Mesenchymal stem cell (in vitro differentiated cells and primary cell): ENCODE data around the gene ANKLE1.
"Not testable (repeated sequence)": the region's sequence is repeated elsewhere in the genome, so short reads cannot be mapped to it uniquely, and the experiment has no call there.

ENCODE experiments used
- DNase-seq: peaks from one replicate; pipeline ENCODE4 v3.0.0-alpha.2; 2013
- H2AFZ ChIP-seq: one replicate; pipeline ENCODE4 v1.6.1; 2013; ENCODE audit warnings: low read depth, mild to moderate bottlenecking, control low read depth, inconsistent platforms, low read length, moderate library complexity
- H2AK5ac ChIP-seq: 2 replicates; pipeline ENCODE4 v1.6.1; 2013; ENCODE audit warnings: low read length, moderate library complexity, mild to moderate bottlenecking, inconsistent platforms; ENCODE audit not compliant: severe bottlenecking
- H2BK120ac ChIP-seq: one replicate; pipeline ENCODE4 v1.6.1; 2013; ENCODE audit warnings: low read depth, mild to moderate bottlenecking, inconsistent platforms, low read length, moderate library complexity
- H2BK12ac ChIP-seq, 2 experiments: one replicate each; pipeline ENCODE4 v1.6.1; 2013; ENCODE audit warnings: inconsistent platforms in 2 of 2, low read length in 2 of 2, mild to moderate bottlenecking in 2 of 2, moderate library complexity in 2 of 2, control low read depth in 1 of 2
- H2BK15ac ChIP-seq: one replicate; pipeline ENCODE4 v1.6.1; 2013; ENCODE audit warnings: mild to moderate bottlenecking, low read depth, inconsistent platforms; ENCODE audit not compliant: poor library complexity, severe bottlenecking
- H2BK5ac ChIP-seq: 2 replicates; pipeline ENCODE4 v1.6.1; 2013; ENCODE audit warnings: low read depth, mild to moderate bottlenecking, low read length, control low read depth, inconsistent platforms; ENCODE audit not compliant: poor library complexity, severe bottlenecking
- H3K14ac ChIP-seq, 2 experiments: one replicate each; pipeline ENCODE4 v1.6.1; 2013; ENCODE audit warnings: inconsistent platforms in 2 of 2, low read length in 2 of 2, control low read depth in 1 of 2, mild to moderate bottlenecking in 1 of 2, moderate library complexity in 1 of 2
- H3K18ac ChIP-seq, 2 experiments: one replicate each; pipeline ENCODE4 v1.6.1; 2013; ENCODE audit warnings: inconsistent platforms in 2 of 2, low read length in 2 of 2, control low read depth in 1 of 2, low read depth in 1 of 2, mild to moderate bottlenecking in 1 of 2
- H3K23ac ChIP-seq, 2 experiments: one replicate each; pipeline ENCODE4 v1.6.1; 2013; ENCODE audit warnings: inconsistent platforms in 2 of 2, low read length in 2 of 2, mild to moderate bottlenecking in 2 of 2, moderate library complexity in 2 of 2, control low read depth in 1 of 2
- H3K27ac ChIP-seq: 2 replicates; pipeline ENCODE4 v1.5.1; 2013; ENCODE audit warnings: mild to moderate bottlenecking, moderate library complexity, low read length, control low read depth, inconsistent platforms; ENCODE audit not compliant: poor library complexity, severe bottlenecking
- H3K27me3 ChIP-seq, 2 experiments: 2 replicates each; pipeline versions ENCODE4 v1.6.1 to v1.7.0; 2013; ENCODE audit warnings: low read length in 2 of 2, mild to moderate bottlenecking in 2 of 2, moderate library complexity in 2 of 2, control low read depth in 1 of 2, inconsistent platforms in 1 of 2; ENCODE audit not compliant: control insufficient read depth in 1 of 2, insufficient read depth in 1 of 2
- H3K36me3 ChIP-seq, 2 experiments: 2 replicates each; pipeline versions ENCODE4 v1.6.1 to v1.7.0; 2013; ENCODE audit warnings: low read length in 2 of 2, control low read depth in 1 of 2, inconsistent platforms in 1 of 2, low read depth in 1 of 2, mild to moderate bottlenecking in 1 of 2; ENCODE audit not compliant: insufficient read depth in 2 of 2, control insufficient read depth in 1 of 2
- H3K4ac ChIP-seq, 2 experiments: one replicate each; pipeline ENCODE4 v1.6.1; 2013; ENCODE audit warnings: inconsistent platforms in 2 of 2, low read length in 2 of 2, mild to moderate bottlenecking in 2 of 2, moderate library complexity in 2 of 2, control low read depth in 1 of 2, low read depth in 1 of 2
- H3K4me1 ChIP-seq: 2 replicates; pipeline ENCODE4 v1.6.1; 2013; ENCODE audit warnings: low read depth, low read length, control low read depth; ENCODE audit not compliant: control insufficient read depth, insufficient read depth
- H3K4me2 ChIP-seq: 2 replicates; pipeline ENCODE4 v1.6.1; 2013; ENCODE audit warnings: low read length, mild to moderate bottlenecking, inconsistent platforms; ENCODE audit not compliant: poor library complexity, severe bottlenecking
- H3K4me3 ChIP-seq, 2 experiments: 2 replicates each; pipeline versions ENCODE4 v1.5.1 to v1.7.0; 2013; ENCODE audit warnings: low read length in 2 of 2, mild to moderate bottlenecking in 2 of 2, control low read depth in 1 of 2, low read depth in 1 of 2; ENCODE audit not compliant: insufficient read depth in 1 of 2
- H3K79me1 ChIP-seq: replicated peaks from 2 replicates; pipeline ENCODE4 v1.6.1; 2013; ENCODE audit warnings: mild to moderate bottlenecking, control low read depth, low read length, inconsistent platforms; ENCODE audit not compliant: poor library complexity, severe bottlenecking
- H3K9ac ChIP-seq: 2 replicates; pipeline ENCODE4 v1.7.0; 2013; ENCODE audit warnings: mild to moderate bottlenecking, low read length, moderate library complexity
- H3K9me3 ChIP-seq: 2 replicates; pipeline ENCODE4 v1.7.0; 2013; ENCODE audit warnings: mild to moderate bottlenecking, low read length; ENCODE audit not compliant: control insufficient read depth
- H4K8ac ChIP-seq: one replicate; pipeline ENCODE4 v1.6.1; 2013; ENCODE audit warnings: inconsistent platforms, mild to moderate bottlenecking, low read length, moderate library complexity
- H4K91ac ChIP-seq: one replicate; pipeline ENCODE4 v1.6.1; 2013; ENCODE audit warnings: mild to moderate bottlenecking, low read length, inconsistent platforms
- WGBS: methylation state at CpG from one replicate; pipeline ENCODE4 v1.1.7; 2013; ENCODE audit warnings: mixed read lengths; 5-methylcytosine and 5-hydroxymethylcytosine counted together

ANKLE1 gene

DNA sequence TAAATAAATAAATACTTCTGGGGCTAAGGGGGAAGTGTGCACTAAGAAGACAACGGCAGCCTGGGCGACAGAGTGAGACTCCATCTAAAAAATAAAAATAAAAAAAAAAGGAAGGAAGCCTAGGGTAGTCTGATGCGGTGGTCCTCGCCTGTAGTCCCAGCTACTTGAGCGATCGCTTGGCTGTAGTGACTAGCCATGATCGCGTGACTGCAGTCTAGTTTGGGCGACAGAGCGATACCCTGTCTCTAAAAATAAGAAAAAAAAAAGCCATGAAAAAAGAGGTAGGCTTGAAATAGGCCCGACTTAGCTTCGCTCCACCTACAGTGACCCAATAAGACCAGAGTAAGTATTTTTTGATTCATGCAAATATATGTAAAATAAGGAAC is 15.1 kb upstream of the ANKLE1 start:
- H3K27ac ChIP-seq: no peak overlapping the region
- H2AK5ac ChIP-seq: no peak overlapping the region
- H3K27me3 ChIP-seq: no peaks in the 10 kb centered on the region
- DNase-seq: no peak
- peak overlapping the region; percentile 88 for H4K8ac ChIP-seq
- H3K9ac ChIP-seq: no peak overlapping the region
- H3K4ac ChIP-seq: no peak overlapping the region
- no peak overlapping the region for H3K23ac ChIP-seq
- H3K4me1 ChIP-seq: peaks cover 7% of the 10 kb centered on the region
- no peak overlapping the region for H2BK120ac ChIP-seq
- H2BK12ac ChIP-seq: no peak overlapping the region
- H2BK5ac ChIP-seq: no peak overlapping the region
- H4K91ac ChIP-seq: no peak overlapping the region
- no peak overlapping the region for H3K4me2 ChIP-seq
- H3K79me1 ChIP-seq: peaks cover 21% of the 10 kb centered on the region
- no peak overlapping the region for H3K18ac ChIP-seq
- WGBS: 98% methylated on average over 9 of the region's 12 CpGs
- no peak overlapping the region for H2AFZ ChIP-seq
- no peaks in the 10 kb centered on the region for H3K9me3 ChIP-seq
- H3K36me3 ChIP-seq: peaks cover 16 to 23% of the 10 kb centered on the region in 2 experiments
- no peak overlapping the region for H2BK15ac ChIP-seq
- no peak overlapping the region for H3K14ac ChIP-seq
- no peak overlapping the region for H3K4me3 ChIP-seq

DNA sequence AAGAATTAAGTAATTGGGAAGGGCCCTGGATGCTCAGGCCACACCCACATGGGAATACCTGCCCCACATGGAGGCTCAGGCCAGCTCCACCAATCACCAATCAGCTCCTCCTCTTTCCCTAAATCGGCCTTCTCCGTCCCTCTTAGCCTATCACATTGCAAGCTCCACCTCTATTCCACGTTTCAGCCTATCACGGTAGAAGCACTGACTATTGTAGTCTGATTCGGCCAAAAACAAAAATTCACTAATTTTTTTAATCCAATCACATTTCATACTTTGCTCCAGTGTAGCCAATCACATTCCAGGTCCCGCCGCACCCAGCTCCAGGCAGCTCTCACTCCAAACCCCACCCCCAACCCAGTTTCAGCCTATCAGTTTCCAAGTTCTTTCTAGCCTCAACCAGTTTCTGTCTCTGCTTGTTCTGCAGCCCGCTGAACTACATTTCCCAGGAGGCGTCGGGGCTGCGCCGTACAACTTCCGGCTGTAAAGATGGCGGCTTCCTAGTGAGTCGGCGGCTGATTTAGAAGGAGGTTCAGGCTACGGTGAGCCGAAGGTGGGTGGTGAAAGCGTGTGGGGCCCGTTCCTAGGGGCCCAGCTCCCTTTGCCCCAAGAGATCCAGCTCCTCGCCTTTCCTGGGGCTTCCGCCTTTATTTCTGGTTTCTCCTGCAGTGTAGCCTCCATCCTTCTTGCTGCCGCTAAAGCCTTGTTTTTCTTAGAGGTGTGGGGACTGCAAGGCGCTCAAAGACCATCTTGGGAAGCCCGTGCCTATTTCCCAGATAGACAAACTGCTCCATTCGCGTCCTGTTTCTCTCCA is 14.5 kb upstream of the ANKLE1 start, which contains the start of gene BABAM1:
TSS of gene BABAM1 (plus strand) at position 469 of the 814 bp plus-strand sequence. CDS start 1,364 bp downstream, outside the sequence.
- Histone ChIP-seq H2AFZ (peak within 1 kb of the TSS; percentile 94), H3K4me3 (peak within 1 kb of the TSS; percentile 83 to 98), H2BK120ac (peak within 1 kb of the TSS; percentile 44), H2AK5ac (peak within 1 kb of the TSS; percentile 57), H3K23ac (peak within 1 kb of the TSS in 1 of 2 experiments; percentile 80), H3K36me3 (peaks cover 21 to 29% of the 10 kb centered on the region in 2 experiments), H2BK12ac (no peak within 1 kb of the TSS), H3K4ac (peak within 1 kb of the TSS in 1 of 2 experiments; percentile 83), H2BK15ac (no peak within 1 kb of the TSS), H3K9me3 (no peaks in the 10 kb centered on the region), H3K14ac (peak within 1 kb of the TSS in 1 of 2 experiments; percentile 88), H4K91ac (no peak within 1 kb of the TSS), H3K79me1 (peaks cover 24% of the 10 kb centered on the region), H3K27ac (peak within 1 kb of the TSS; percentile 72), H3K9ac (peak within 1 kb of the TSS; percentile 91), H3K27me3 (no peaks in the 10 kb centered on the region), H2BK5ac (peak within 1 kb of the TSS; percentile 52), H4K8ac (peak within 1 kb of the TSS; percentile 88), H3K4me1 (peaks cover 7% of the 10 kb centered on the region), H3K18ac (peak within 1 kb of the TSS in 1 of 2 experiments; percentile 70), H3K4me2 (peak within 1 kb of the TSS; percentile 100)
- 1% methylated on average over 27 of the region's 27 CpGs for WGBS
- DNase-seq: peak; percentile 100

DNA sequence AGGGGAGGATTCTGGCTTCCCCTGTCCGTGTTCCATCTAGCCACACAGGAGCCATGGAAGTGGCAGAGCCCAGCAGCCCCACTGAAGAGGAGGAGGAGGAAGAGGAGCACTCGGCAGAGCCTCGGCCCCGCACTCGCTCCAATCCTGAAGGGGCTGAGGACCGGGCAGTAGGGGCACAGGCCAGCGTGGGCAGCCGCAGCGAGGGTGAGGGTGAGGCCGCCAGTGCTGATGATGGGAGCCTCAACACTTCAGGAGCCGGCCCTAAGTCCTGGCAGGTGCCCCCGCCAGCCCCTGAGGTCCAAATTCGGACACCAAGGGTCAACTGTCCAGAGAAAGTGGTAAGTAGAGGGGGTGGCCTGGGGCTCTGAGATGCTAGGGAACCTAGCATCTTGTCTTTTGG is 12.9 kb upstream of the ANKLE1 start:
- Histone ChIP-seq H2AFZ (no peak overlapping the region), H2BK5ac (no peak overlapping the region), H3K79me1 (peaks cover 28% of the 10 kb centered on the region), H2BK15ac (no peak overlapping the region), H2AK5ac (peak overlapping the region; percentile 22), H3K36me3 (peaks cover 28 to 39% of the 10 kb centered on the region in 2 experiments), H3K4ac (no peak overlapping the region), H3K27ac (no peak overlapping the region), H3K4me1 (peaks cover 7% of the 10 kb centered on the region), H3K9ac (peak overlapping the region; percentile 91), H2BK120ac (no peak overlapping the region), H3K4me3 (no peak overlapping the region), H3K9me3 (no peaks in the 10 kb centered on the region), H4K8ac (no peak overlapping the region), H3K4me2 (no peak overlapping the region), H3K14ac (no peak overlapping the region), H3K18ac (no peak overlapping the region), H2BK12ac (no peak overlapping the region), H3K27me3 (no peaks in the 10 kb centered on the region), H4K91ac (no peak overlapping the region), H3K23ac (no peak overlapping the region)
- 98% methylated on average over 13 of the region's 13 CpGs for WGBS
- DNase-seq: no peak

DNA sequence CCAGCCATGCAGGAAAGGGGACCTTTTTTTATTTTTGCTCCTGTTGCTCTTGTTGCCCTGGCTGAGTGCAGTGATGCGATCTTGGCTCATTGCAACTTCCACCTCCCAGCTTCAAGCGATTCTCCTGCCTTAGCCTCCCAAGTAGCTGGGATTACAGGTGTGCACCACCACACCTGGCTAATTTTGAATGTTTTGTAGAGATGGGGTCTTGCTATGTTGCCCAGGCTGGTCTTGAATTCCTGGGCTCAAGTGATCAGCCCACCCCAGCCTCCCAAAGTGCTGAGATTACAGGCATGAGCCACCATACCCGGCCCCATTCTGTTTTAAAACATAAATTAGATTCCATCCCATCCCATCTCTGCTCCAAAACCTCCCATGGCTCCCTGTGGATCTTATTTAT is 6.8 kb upstream of the ANKLE1 start:
- H2AK5ac ChIP-seq, H3K4me2 ChIP-seq, H4K91ac ChIP-seq, H3K9me3 ChIP-seq, H3K9ac ChIP-seq, H3K27ac ChIP-seq, H2BK15ac ChIP-seq, H2BK5ac ChIP-seq, DNase-seq, H3K4ac ChIP-seq, H3K14ac ChIP-seq, H3K4me1 ChIP-seq, H2AFZ ChIP-seq, H2BK120ac ChIP-seq, H3K27me3 ChIP-seq, H3K4me3 ChIP-seq, H2BK12ac ChIP-seq, H4K8ac ChIP-seq, H3K23ac ChIP-seq, H3K18ac ChIP-seq: not testable (repeated sequence)
- peaks cover 27% of the 10 kb centered on the region for H3K79me1 ChIP-seq
- peaks cover 71 to 87% of the 10 kb centered on the region in 2 experiments for H3K36me3 ChIP-seq
- WGBS: 100% methylated on average over 2 of the region's 3 CpGs
